Lower lobe of right lung (tissue), 2 donors: Measurements from ENCODE around the gene GIGYF2. TPM values are rescaled to one million over a fixed set of nuclear protein-coding genes. Genes with fewer than 3 reads are reported as not detected.
A peak's percentile ranks its signal among the peaks of the same experiment; 100 is the strongest.
"Not testable (repeated sequence)": the region's sequence is repeated elsewhere in the genome, so short reads cannot be mapped to it uniquely, and the experiment has no call there.

Experiments
- ATAC-seq, 2 donors: fragments of 200-7000 bp; cut with Tn5 transposase; one replicate each; pipeline ENCODE4 v1.9.1; 2020 to 2022; ENCODE audit warnings: mild to moderate bottlenecking in 2 of 2, moderate library complexity in 2 of 2
- DNase-seq: peaks from one replicate; pipeline ENCODE4 v3.0.0-alpha.2; 2020
- H3K27ac ChIP-seq: fragments of 200-600 bp; one replicate; pipeline ENCODE4 v1.8.0; 2022
- H3K27me3 ChIP-seq: fragments of 200-600 bp; one replicate; pipeline ENCODE4 v1.8.0; 2022; ENCODE audit warnings: low read depth
- H3K36me3 ChIP-seq: fragments of 200-600 bp; one replicate; pipeline ENCODE4 v1.8.0; 2022; ENCODE audit warnings: mild to moderate bottlenecking
- H3K4me1 ChIP-seq: fragments of 200-600 bp; one replicate; pipeline ENCODE4 v1.8.0; 2022
- H3K4me3 ChIP-seq: fragments of 200-600 bp; one replicate; pipeline ENCODE4 v1.8.0; 2022; ENCODE audit warnings: mild to moderate bottlenecking
- H3K9me3 ChIP-seq: fragments of 200-600 bp; one replicate; pipeline ENCODE4 v1.8.0; 2022
- intact Hi-C: fragments of 100-400 bp; cut with DNase I; formaldehyde crosslinking; loops from one replicate; pipeline ENCODE4 v1.11.0; 2022
- total RNA-seq: library from RNA; stranded (reverse); fragmentation: NEBNext Ultra II Directional; extraction: Animal tissue kit (Norgen Biotek cat#: 25700); gene quantifications from one replicate; pipeline ENCODE4 v1.2.1, GENCODE V29; 2021
- TF ChIP-seq, protein P1 (sequence below): fragments of 200-600 bp; IDR thresholded peaks from one replicate; pipeline ENCODE4 v1.8.0; 2022; ENCODE audit warnings: antibody characterized with exemption, mild to moderate bottlenecking
- donor health status: DM: no; HTN: yes; CAD: no; lungs with severe emphysema.

GIGYF2 gene
- total RNA-seq, 1 donor from 2014 or later = 67.6 TPM

DNA sequence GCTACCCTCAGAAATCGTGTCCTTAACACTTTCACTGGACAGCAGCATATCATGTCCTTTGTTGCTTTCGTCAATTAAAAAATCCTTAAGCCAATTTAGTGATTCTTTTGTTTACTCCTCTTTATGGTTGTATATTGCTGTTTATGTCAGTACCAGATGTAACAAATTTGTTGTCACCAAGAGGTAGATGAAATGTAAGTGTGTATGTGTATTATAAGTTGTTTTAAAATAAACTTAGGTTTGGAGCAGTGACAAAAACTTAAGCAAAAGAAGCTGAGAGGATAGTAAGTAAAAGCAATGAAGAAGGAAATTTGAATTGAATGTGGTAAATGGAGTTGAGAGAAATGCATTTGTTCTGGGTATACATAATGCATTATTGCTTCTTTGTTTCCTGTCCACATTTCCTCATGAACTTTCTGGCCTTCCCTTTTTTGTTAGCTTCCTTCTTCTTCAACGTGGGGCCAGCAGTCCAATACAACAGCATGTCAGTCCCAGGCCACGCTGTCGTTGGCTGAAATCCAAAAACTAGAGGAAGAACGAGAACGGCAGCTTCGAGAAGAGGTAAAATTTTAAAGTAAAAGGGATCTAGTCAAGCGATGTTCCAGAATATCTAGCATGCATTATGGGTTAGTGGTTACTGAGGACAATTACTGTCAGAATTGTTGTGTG is 142.4 kb downstream of the GIGYF2 start:
- Histone ChIP-seq H3K4me1 (peaks cover 19% of the 10 kb centered on the region), H3K36me3 (peaks cover 87% of the 10 kb centered on the region), H3K27me3 (no peaks in the 10 kb centered on the region), H3K27ac (no peak overlapping the region), H3K4me3 (no peak overlapping the region), H3K9me3 (no peaks in the 10 kb centered on the region)
- peak; percentile 69 for DNase-seq
- TF ChIP-seq, protein P1, sequence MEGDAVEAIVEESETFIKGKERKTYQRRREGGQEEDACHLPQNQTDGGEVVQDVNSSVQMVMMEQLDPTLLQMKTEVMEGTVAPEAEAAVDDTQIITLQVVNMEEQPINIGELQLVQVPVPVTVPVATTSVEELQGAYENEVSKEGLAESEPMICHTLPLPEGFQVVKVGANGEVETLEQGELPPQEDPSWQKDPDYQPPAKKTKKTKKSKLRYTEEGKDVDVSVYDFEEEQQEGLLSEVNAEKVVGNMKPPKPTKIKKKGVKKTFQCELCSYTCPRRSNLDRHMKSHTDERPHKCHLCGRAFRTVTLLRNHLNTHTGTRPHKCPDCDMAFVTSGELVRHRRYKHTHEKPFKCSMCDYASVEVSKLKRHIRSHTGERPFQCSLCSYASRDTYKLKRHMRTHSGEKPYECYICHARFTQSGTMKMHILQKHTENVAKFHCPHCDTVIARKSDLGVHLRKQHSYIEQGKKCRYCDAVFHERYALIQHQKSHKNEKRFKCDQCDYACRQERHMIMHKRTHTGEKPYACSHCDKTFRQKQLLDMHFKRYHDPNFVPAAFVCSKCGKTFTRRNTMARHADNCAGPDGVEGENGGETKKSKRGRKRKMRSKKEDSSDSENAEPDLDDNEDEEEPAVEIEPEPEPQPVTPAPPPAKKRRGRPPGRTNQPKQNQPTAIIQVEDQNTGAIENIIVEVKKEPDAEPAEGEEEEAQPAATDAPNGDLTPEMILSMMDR = no peak
- peak; percentile 48 to 70 for ATAC-seq
- intact Hi-C loops = no loop called here

DNA sequence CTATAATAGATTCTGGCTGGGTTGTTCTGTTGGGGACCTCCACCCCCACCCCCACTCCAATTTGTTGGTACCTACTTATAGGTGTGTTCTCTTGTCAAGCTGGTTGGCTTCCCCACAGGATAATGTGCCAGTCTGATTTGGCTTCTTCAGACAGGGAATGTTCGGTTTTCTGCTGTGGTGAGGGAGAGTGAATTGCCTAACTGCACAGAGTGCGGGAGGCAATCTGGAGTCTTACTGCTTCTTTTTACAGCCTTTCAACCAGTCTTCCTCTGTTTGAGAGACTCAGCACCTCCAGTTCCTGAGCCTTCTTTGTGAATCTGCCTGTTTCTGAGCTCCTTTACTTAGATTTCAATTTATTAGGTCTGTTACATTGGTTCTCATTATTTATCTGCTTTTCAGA is 145.6 kb downstream of the GIGYF2 start:
- no peak for DNase-seq
- ATAC-seq = no peak
- TF ChIP-seq, protein P1 = no peak
- intact Hi-C loops = no loop called here
- Histone ChIP-seq H3K9me3 (no peaks in the 10 kb centered on the region), H3K4me1 (peaks cover 19% of the 10 kb centered on the region), H3K27ac (no peak overlapping the region), H3K4me3 (no peak overlapping the region), H3K36me3 (peaks cover 91% of the 10 kb centered on the region), H3K27me3 (no peaks in the 10 kb centered on the region)

DNA sequence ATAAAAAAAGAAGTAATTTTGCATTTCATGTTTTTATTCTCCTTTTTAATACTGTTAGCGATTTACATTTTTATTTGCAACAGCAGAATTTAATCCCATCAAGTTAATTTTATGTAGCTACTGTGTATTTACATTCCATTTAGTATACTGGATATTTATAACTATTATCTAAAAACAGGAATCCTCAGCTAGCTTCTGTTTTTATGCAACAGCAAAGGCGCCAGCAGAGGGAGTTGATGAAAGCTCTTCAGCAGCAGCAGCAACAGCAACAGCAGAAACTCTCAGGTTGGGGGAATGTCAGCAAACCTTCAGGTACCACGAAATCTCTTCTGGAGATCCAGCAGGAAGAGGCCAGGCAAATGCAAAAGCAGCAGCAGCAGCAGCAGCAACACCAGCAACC is 146.7 kb downstream of the GIGYF2 start:
- Histone ChIP-seq H3K4me3 (no peak overlapping the region), H3K9me3 (no peaks in the 10 kb centered on the region), H3K27ac (no peak overlapping the region), H3K27me3 (no peaks in the 10 kb centered on the region), H3K4me1 (peaks cover 10% of the 10 kb centered on the region), H3K36me3 (peaks cover 95% of the 10 kb centered on the region)
- ATAC-seq = no peak
- no peak for DNase-seq
- TF ChIP-seq, protein P1 = no peak
- intact Hi-C loops = no loop called here

DNA sequence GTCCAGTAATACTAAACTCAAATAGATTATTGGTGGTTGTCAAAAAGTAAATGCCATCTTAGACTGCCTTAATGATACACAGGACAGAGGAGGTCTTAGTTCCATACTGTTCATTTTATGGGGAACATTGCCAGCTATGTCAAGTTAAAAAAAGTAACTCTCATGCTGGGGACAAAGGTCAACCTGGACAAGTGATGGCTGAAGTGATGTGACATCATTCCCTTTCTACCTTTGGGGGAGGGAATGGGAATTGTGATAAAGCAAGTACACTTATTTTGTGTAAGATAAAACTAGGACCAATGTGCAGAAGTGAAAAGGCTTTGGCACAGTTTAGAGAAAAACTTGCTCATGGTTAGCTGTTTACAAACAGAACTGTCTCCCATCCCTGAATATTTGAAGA is 148.9 kb downstream of the GIGYF2 start:
- DNase-seq (no peak), ATAC-seq (no peak)
- Histone ChIP-seq H3K27me3 (no peaks in the 10 kb centered on the region), H3K4me3 (no peak overlapping the region), H3K36me3 (peaks cover 95% of the 10 kb centered on the region), H3K27ac (no peak overlapping the region), H3K4me1 (no peaks in the 10 kb centered on the region), H3K9me3 (no peaks in the 10 kb centered on the region)
- intact Hi-C loops = no loop called here
- TF ChIP-seq, protein P1 = no peak

DNA sequence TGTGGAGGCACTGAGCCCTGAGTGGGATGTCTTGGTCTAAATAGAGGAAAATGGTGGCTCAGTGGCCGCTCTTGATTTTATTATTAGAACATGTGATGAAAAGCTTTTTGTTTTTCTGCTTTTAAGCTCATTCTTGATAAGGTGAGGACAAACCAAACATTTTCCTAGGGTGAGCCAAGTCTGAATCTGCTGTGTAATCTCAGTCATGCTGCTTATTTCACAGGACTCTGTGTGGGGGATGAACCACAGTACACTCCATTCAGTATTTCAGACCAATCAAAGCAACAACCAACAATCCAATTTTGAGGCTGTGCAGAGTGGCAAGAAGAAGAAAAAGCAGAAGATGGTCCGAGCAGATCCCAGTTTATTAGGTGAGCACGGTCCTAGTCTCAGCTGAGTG is 152.9 kb downstream of the GIGYF2 start:
- ATAC-seq (no peak), DNase-seq (no peak)
- Histone ChIP-seq H3K36me3 (peaks cover 89% of the 10 kb centered on the region), H3K27ac (no peak overlapping the region), H3K27me3 (no peaks in the 10 kb centered on the region), H3K4me3 (no peak overlapping the region), H3K9me3 (no peaks in the 10 kb centered on the region), H3K4me1 (peaks cover 9% of the 10 kb centered on the region)
- TF ChIP-seq, protein P1 = no peak
- intact Hi-C loops = loop anchor here (10.0 kb wide), 1 partner anchor 405 kb away; the partner anchor contains the start of gene ATG16L1

DNA sequence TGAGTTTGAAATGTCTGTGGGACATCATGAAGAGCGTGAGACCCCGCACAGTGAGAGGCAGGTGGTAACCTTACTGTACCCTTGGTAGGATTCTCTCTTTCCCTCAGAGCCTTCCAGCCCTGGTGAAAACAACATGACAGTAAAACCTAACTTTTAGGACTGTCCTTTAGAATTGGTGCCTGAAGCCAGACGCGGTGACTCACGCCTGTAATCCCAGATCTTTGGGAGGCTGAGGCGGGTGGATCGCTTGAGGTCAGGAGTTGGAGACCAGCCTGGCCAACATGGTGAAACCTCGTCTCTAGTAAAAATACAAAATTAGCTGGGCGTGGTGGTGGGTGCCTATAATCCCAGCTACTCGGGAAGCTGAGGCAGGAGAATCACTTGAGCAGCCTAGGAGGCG is 154.9 kb downstream of the GIGYF2 start:
- intact Hi-C loops = loop anchor here (10.0 kb wide), 1 partner anchor 403 kb away; the partner anchor contains the start of gene ATG16L1
- H3K27me3 ChIP-seq, H3K4me1 ChIP-seq, H3K4me3 ChIP-seq, H3K27ac ChIP-seq, DNase-seq, ATAC-seq, H3K9me3 ChIP-seq: not testable (repeated sequence)
- H3K36me3 ChIP-seq = peaks cover 89% of the 10 kb centered on the region
